Measurements from ENCODE around the gene VWA1. TPM values are rescaled to one million over a fixed set of nuclear protein-coding genes. Genes with fewer than 3 reads are reported as not detected.
"Not testable (repeated sequence)": the region's sequence is repeated elsewhere in the genome, so short reads cannot be mapped to it uniquely, and the experiment has no call there.

Gene VWA1
- total RNA-seq, 1 experiment from 2014 or later, result 35.5 TPM

DNA sequence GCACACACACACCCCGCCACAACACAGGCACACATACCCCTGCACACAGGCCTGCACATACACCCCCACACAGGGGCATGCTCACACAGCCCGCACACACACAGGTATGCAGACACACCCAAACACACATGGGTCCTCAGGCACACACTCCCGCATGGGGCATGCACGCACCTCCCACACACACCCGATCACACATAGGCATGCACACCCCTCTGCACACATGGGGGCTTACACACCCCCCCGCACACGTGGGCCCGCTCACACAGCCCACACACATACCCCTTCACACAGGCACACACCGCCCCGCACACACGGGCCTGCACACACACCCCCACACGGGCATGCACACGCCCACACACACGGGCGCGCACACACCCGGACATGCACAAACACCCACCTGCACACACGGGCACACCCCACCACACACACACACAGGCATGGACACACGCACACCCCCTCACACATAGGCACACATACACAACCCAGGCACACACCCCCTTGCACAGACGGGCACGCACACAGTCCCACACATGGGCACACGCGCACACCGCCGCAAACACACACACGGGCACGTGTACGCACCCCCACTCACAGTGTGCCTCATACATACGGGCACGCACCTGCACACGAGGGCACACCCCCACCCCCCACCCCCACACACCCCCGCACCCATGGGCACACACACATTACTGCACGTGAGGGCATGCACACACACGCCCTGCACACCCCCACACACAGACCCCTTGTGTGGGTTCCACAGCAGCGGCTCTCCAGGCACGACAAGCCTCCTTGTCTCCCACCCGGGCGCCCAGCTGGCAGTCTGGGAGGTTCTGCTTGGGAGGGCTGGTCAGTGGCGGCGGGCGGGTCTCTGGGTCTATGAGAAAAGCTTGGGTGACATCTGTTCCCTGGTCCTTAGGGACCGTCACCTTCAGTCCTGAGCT is 44.3 kb downstream of the VWA1 start:
- Mint-ChIP-seq H3K4me1 (no peaks in the 10 kb centered on the region), H3K9me3 (no peaks in the 10 kb centered on the region), H3K27me3 (ENCODE audit: low read depth) (no peaks in the 10 kb centered on the region), H3K27ac (peak overlapping the region; percentile 53; the same call in 1 of the 2 replicates), H3K36me3 (peaks cover 34% of the 10 kb centered on the region), H3K4me3 (no peak overlapping the region)
- ChIA-PET POLR2A (no interaction called here), CTCF (no interaction called here)
- TF ChIP-seq NR1H2 (CRISPR knock-in tag; IDR thresholded peaks at IDR 0.05) (no peak), ATF3 (CRISPR knock-in tag; conservative IDR thresholded peaks at IDR 0.05) (no peak), ZNF671 (CRISPR knock-in tag; IDR thresholded peaks at IDR 0.05) (no peak), ATF1 (CRISPR knock-in tag; IDR thresholded peaks at IDR 0.05) (no peak), ZNF416 (CRISPR knock-in tag; IDR thresholded peaks at IDR 0.05) (no peak), RELA (CRISPR knock-in tag; IDR thresholded peaks at IDR 0.05; ENCODE audit: borderline replicate concordance) (no peak), ELF4 (CRISPR knock-in tag; IDR thresholded peaks at IDR 0.05; ENCODE audit: low read depth) (no peak), HMGA2 (CRISPR knock-in tag; IDR thresholded peaks at IDR 0.05) (no peak), KAT7 (CRISPR knock-in tag; IDR thresholded peaks at IDR 0.05; ENCODE audit: borderline replicate concordance) (no peak), NR2C2 (CRISPR knock-in tag; IDR thresholded peaks at IDR 0.05) (no peak)
- ATAC-seq (no peak), DNase-seq (ENCODE audit: low spot score) (no peak)

DNA sequence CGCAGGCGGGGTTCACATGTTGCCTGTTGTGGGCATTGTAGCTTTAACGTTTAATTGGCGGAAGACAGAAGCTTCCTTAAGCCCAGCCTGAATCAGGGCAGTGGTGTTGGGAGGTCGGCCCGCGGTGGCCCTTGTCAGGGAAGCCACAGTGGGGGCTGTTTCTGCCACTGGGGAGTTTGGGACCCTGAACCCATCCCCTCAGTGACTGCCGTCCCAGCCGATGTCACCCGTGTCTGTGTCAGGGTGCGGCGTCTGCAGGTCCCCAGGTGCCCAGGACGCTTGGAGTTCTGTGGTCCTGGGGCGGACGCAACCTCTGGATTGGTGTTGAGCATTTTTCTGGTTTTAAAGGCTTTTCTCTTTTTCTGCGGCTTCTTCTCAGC is 45.0 kb downstream of the VWA1 start:
- DNase-seq (ENCODE audit: low spot score); H3K27me3 Mint-ChIP-seq (ENCODE audit: low read depth); H3K4me3 Mint-ChIP-seq; POLR2A ChIA-PET; ATAC-seq; H3K4me1 Mint-ChIP-seq; H3K9me3 Mint-ChIP-seq; H3K27ac Mint-ChIP-seq; CTCF ChIA-PET: not testable (repeated sequence)
- peaks cover 34% of the 10 kb centered on the region for H3K36me3 Mint-ChIP-seq

- H3K27me3 Mint-ChIP-seq (ENCODE audit: low read depth); H3K4me1 Mint-ChIP-seq; POLR2A ChIA-PET; ATAC-seq; H3K4me3 Mint-ChIP-seq; H3K27ac Mint-ChIP-seq; DNase-seq (ENCODE audit: low spot score); CTCF ChIA-PET; H3K9me3 Mint-ChIP-seq: not testable (repeated sequence)
- peaks cover 34% of the 10 kb centered on the region for H3K36me3 Mint-ChIP-seq
Observed at GRCh38 chr1:1481811-1482210, 46.3 kb downstream of the VWA1 start.

- DNase-seq (ENCODE audit: low spot score) (no peak), ATAC-seq (no peak)
- ChIA-PET POLR2A (no interaction called here), CTCF (no interaction called here)
- H3K4me3 Mint-ChIP-seq, result no peak overlapping the region
- H3K9me3 Mint-ChIP-seq, result no peaks in the 10 kb centered on the region
- no peaks in the 10 kb centered on the region for H3K4me1 Mint-ChIP-seq
- H3K36me3 Mint-ChIP-seq, result peaks cover 32% of the 10 kb centered on the region
- H3K27ac Mint-ChIP-seq, result no peak overlapping the region
- TF ChIP-seq CREM (CRISPR knock-in tag; IDR thresholded peaks at IDR 0.05), result no peak
- TF ChIP-seq GRHL2 (CRISPR knock-in tag; IDR thresholded peaks at IDR 0.05; ENCODE audit: insufficient replicate concordance, severe bottlenecking), result no peak
- no peaks in the 10 kb centered on the region for H3K27me3 Mint-ChIP-seq (ENCODE audit: low read depth)
Observed at GRCh38 chr1:1482856-1483255, 47.4 kb downstream of the VWA1 start.

DNA sequence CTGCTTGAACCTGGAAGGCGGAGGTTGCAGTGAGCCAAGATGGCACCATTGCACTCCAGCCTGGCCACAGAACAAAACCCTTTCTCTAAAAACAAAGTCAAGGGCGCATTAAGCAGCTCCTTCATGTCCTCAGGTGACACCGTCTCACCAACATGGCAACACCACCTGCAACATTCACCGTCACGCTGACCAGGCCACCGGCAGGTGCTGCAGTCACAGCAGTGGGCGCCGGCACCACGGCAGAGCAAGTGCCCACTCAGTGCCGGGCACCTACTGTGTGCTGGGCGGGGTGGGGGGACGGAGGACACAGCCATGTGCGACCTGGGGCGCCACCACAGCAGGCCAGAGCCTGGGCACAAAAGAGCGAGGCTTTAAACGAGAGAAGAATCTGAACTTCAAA is 48.2 kb downstream of the VWA1 start:
- H3K36me3 Mint-ChIP-seq, result peaks cover 33% of the 10 kb centered on the region
- no peaks in the 10 kb centered on the region for H3K4me1 Mint-ChIP-seq
- H3K9me3 Mint-ChIP-seq, result no peaks in the 10 kb centered on the region
- CTCF ChIA-PET, result no interaction called here
- DNase-seq (ENCODE audit: low spot score), result no peak
- no peaks in the 10 kb centered on the region for H3K27me3 Mint-ChIP-seq (ENCODE audit: low read depth)
- TF ChIP-seq IRF2 (CRISPR knock-in tag; IDR thresholded peaks at IDR 0.05; ENCODE audit: borderline replicate concordance, low read depth) (no peak), MLX (CRISPR knock-in tag; IDR thresholded peaks at IDR 0.05) (no peak), ESRRA (CRISPR knock-in tag; IDR thresholded peaks at IDR 0.05; ENCODE audit: borderline replicate concordance) (no peak), CBFB (CRISPR knock-in tag; IDR thresholded peaks at IDR 0.05; ENCODE audit: low read depth) (no peak)
- POLR2A ChIA-PET, result no interaction called here
- no peak for ATAC-seq
- no peak overlapping the region for H3K4me3 Mint-ChIP-seq
- no peak overlapping the region for H3K27ac Mint-ChIP-seq

- H3K27ac Mint-ChIP-seq; POLR2A ChIA-PET; ATAC-seq; H3K4me3 Mint-ChIP-seq; H3K4me1 Mint-ChIP-seq; H3K27me3 Mint-ChIP-seq (ENCODE audit: low read depth); H3K9me3 Mint-ChIP-seq; CTCF ChIA-PET; DNase-seq (ENCODE audit: low spot score): not testable (repeated sequence)
- H3K36me3 Mint-ChIP-seq, result peaks cover 32% of the 10 kb centered on the region
Observed at GRCh38 chr1:1484976-1485750, 49.7 kb downstream of the VWA1 start.

DNA sequence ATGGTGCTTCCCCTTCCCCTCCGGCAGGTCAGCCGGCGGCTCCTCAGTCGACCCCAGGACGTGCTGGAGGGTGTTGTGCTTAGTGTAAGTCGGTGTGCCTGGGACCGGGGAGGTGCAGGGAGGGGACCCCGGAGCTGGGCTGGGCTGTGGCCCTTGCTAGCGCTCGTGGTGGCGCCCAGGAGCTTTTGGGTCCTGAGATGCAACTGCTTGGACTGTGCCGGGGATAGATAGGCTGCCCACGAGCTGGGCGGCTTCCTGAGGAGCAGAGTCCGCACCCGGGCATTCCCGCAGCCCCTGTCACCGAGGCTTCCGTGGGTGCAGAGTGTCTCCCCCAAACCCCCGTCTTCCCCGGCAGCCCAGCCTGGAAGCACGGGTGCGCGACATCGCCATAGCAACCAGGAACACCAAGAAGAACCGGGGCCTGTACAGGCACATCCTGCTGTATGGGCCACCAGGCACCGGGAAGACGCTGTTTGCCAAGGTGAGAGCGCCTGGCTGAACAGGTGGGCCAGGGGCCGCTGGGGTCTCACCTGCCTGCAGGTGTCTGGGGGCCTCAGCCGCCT is 50.3 kb downstream of the VWA1 start:
- H3K36me3 Mint-ChIP-seq, result peaks cover 39% of the 10 kb centered on the region
- H3K4me1 Mint-ChIP-seq; CTCF ChIA-PET; ATAC-seq; H3K27ac Mint-ChIP-seq; POLR2A ChIA-PET; H3K27me3 Mint-ChIP-seq (ENCODE audit: low read depth); DNase-seq (ENCODE audit: low spot score); H3K4me3 Mint-ChIP-seq; H3K9me3 Mint-ChIP-seq: not testable (repeated sequence)
